Measurements from ENCODE around the gene RELB. TPM values are rescaled to one million over a fixed set of nuclear protein-coding genes. Genes with fewer than 3 reads are reported as not detected.

The RELB gene, protein sequence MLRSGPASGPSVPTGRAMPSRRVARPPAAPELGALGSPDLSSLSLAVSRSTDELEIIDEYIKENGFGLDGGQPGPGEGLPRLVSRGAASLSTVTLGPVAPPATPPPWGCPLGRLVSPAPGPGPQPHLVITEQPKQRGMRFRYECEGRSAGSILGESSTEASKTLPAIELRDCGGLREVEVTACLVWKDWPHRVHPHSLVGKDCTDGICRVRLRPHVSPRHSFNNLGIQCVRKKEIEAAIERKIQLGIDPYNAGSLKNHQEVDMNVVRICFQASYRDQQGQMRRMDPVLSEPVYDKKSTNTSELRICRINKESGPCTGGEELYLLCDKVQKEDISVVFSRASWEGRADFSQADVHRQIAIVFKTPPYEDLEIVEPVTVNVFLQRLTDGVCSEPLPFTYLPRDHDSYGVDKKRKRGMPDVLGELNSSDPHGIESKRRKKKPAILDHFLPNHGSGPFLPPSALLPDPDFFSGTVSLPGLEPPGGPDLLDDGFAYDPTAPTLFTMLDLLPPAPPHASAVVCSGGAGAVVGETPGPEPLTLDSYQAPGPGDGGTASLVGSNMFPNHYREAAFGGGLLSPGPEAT
- 10 to 100 TPM; 62.4 to 63.1 TPM for total RNA-seq

DNA sequence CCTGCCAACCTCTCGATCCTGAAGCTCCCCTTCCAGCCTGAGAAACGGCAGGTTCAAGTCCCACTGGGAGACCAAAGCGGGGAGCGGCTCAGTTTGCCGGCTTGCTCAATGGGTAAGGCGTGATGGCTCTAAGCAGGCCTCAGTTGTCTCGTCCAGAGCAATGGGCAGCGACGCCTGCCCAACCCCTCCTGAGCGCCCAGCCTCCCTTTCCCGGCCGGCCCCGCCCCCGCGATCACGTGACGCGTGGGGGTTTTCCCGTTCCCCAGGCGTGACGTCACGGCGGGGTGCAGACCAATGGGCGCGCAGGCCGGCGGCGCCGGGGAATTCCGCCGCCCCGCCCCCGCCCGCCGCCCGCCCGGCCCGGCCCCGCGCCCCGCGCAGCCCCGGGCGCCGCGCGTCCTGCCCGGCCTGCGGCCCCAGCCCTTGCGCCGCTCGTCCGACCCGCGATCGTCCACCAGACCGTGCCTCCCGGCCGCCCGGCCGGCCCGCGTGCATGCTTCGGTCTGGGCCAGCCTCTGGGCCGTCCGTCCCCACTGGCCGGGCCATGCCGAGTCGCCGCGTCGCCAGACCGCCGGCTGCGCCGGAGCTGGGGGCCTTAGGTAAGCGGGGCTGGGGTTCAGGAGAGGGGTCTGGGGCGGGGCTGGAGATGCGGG lies at the start of gene RELB:
Gene RELB, plus strand, starts transcription at position 378 of the 653 bp plus-strand sequence. Its CDS starts 116 bp downstream, at position 494.
- intact Hi-C loops (cut with micrococcal nuclease): loop anchor here (1.0 to 5.0 kb wide), 2 partner anchors 111 to 254 kb away; partner anchors contain the start of gene BCL3
- POLR2A ChIA-PET: interaction anchor here (0.5 to 1.4 kb wide), 10 partner anchors 13 to 664 kb away, joined by 3 to 14 read pairs (median 4); partner anchors contain the start of genes CLASRP, CLPTM1, GEMIN7 and TOMM40
- CTCF ChIA-PET: interaction anchor here (1.8 to 2.0 kb wide), 2 partner anchors 12 to 58 kb away, joined by 9 read pairs; no protein-coding TSS in a partner anchor

DNA sequence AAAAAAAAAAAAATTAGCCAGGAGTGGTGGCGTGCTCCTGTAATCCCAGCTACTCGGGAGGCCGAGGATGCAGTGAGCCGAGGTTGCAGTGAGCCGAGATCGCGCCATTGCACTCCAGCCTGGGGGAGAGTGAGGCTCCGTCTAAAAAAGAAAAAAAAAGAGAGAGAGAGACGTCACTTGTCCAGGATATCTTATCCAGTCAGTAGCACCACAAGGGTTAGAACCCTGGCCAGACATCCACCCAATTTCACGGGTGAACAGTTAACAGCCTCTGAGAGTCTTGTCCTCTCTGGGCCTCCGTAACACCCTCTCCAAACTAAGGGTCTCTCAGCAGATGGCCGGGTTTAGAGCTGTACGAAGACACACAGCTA lies 47.0 kb upstream of the RELB start:
- peaks cover 38% of the 10 kb centered on the region for H3K4me1 Mint-ChIP-seq (ENCODE audit: low read depth)
- peak overlapping the region; percentile 95 for H3K27ac Mint-ChIP-seq
- no peaks in the 10 kb centered on the region for H3K36me3 Mint-ChIP-seq
- DNase-seq: no peak
- intact Hi-C loops (cut with micrococcal nuclease): no loop called here
- H3K27me3 Mint-ChIP-seq: no peaks in the 10 kb centered on the region
- H3K4me3 Mint-ChIP-seq: peak overlapping the region; percentile 97
- ChIA-PET CTCF (interaction anchor here (0.9 to 1.8 kb wide), 4 partner anchors 34 to 265 kb away, joined by 3 to 7 read pairs (median 4); no protein-coding TSS in a partner anchor), POLR2A (interaction anchor here (0.6 to 1.4 kb wide), 3 partner anchors 17 to 48 kb away, joined by 3 to 6 read pairs (median 3); no protein-coding TSS in a partner anchor)
- no peaks in the 10 kb centered on the region for H3K9me3 Mint-ChIP-seq

More for the DNA sequence above, at the start of gene RELB:
- Mint-ChIP-seq H3K4me1 (ENCODE audit: low read depth) (peaks cover 22% of the 10 kb centered on the region), H3K36me3 (peaks cover 11% of the 10 kb centered on the region), H3K9me3 (no peaks in the 10 kb centered on the region), H3K27me3 (no peaks in the 10 kb centered on the region), H3K4me3 (peak within 1 kb of the TSS; percentile 96), H3K27ac (peak within 1 kb of the TSS; percentile 99)
- DNase-seq: peak; percentile 97

DNA sequence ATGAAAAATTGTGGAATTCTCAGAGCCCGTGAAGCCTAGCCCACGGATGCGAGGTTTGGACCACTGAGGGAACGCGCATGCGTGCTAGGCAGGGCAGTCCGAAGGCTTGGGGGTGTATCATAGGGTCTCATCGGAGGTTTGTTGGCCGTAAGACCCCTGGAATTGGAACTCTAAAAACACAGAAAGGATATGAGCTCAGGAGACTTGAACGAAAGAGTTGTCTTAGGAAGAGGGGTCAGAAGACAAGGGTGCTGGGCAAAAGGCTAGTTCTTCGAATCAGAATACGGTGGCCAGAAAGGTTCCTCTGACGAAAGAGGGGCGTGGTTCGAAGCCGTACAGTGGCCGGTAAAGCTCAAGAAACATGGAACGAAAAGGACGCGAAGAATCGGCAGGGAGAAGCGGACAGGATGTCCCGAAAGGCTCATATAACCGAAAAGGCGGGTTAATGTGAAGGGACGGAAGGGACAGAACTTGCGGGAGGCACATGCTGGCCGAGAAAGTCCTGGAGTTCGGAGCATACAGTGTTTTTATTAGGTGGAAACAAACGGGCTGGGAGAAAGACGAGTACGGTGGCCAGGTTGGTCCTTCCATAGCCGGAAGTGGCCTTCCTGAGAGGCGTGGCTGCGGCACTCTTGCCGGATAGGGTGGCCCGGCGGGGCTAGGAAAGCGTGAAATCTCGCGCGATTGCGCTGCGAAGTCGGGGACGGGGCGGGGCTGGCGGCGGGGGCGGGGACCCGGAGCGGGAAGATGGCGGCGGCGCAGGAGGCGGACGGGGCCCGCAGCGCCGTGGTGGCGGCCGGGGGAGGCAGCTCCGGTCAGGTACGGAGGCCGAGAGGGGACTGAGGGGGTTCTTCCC lies 46.4 kb upstream of the RELB start, which contains the start of gene CLPTM1:
Gene CLPTM1, plus strand, starts transcription at position 732 of the 856 bp plus-strand sequence. Its CDS starts 16 bp downstream, at position 748.
- ChIA-PET CTCF (interaction anchor here (0.9 to 1.8 kb wide), 5 partner anchors 34 to 266 kb away, joined by 3 to 7 read pairs (median 3); no protein-coding TSS in a partner anchor), POLR2A (interaction anchor here (0.6 to 1.4 kb wide), 4 partner anchors 17 to 49 kb away, joined by 3 to 6 read pairs (median 3); partner anchors contain the start of gene APOE)
- Mint-ChIP-seq H3K36me3 (no peaks in the 10 kb centered on the region), H3K4me1 (ENCODE audit: low read depth) (peaks cover 45% of the 10 kb centered on the region), H3K27ac (peak within 1 kb of the TSS; percentile 95), H3K4me3 (peak within 1 kb of the TSS; percentile 97), H3K9me3 (no peaks in the 10 kb centered on the region), H3K27me3 (no peaks in the 10 kb centered on the region)
- intact Hi-C loops (cut with micrococcal nuclease): loop anchor here (1.0 to 5.0 kb wide), 2 partner anchors 47 to 137 kb away; partner anchors contain the start of gene PPP1R37
- DNase-seq: peak; percentile 98

DNA sequence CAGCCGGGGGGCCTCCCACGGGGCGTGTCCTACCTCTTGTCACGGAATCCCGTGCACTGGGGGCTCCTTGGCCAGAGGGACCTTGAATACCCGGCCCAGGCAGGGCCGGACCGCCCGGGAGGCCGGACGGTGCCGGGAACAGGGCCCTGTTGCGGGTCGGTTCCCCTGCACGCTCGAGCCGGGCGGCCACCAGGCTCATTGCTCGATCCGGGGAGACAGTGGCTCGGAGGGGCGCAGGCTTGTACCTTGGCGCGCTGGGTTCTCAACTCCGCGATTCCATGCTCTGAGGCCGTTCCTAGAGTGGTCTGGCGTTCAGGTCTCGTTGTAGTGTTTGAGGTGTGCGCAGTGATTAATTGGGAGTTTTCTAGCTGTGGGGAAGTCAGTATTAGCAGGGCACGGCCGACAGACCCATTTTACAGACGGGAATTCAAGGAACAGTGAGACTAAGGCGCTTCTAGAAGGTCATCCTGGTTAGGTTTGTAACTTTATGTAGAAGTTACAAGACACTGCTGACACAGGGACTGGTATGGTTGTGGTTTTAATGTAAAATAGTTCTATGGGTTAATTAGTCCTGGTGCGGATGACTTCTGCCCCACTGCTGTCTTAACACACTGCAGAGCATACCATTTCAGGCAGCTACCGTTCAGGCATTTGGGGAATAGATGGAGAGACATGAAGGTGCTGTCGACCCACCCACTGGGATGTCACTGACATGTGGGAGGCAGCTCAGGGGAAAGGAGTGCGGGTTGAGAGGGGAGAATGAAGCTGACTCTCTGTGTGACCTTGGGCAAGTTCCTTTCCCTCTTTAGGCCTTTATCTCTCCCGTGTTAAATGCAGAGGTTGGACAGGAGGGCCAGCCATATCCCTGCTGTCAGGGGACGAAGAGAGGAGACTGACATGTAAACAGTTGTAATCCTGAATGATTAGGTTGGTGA lies 45.5 kb upstream of the RELB start:
- no peaks in the 10 kb centered on the region for H3K36me3 Mint-ChIP-seq
- ChIA-PET CTCF (interaction anchor here (0.9 to 1.6 kb wide), 3 partner anchors 33 to 232 kb away, joined by 3 read pairs; no protein-coding TSS in a partner anchor), POLR2A (interaction anchor here (1.0 to 1.1 kb wide), 2 partner anchors 9 to 50 kb away, joined by 3 read pairs; partner anchors contain the start of gene APOE)
- peak overlapping the region; percentile 79 for H3K27ac Mint-ChIP-seq
- no peaks in the 10 kb centered on the region for H3K9me3 Mint-ChIP-seq
- peak; percentile 24 for DNase-seq
- peaks cover 53% of the 10 kb centered on the region for H3K4me1 Mint-ChIP-seq (ENCODE audit: low read depth)
- H3K4me3 Mint-ChIP-seq: peak overlapping the region; percentile 97
- intact Hi-C loops (cut with micrococcal nuclease): loop anchor here (1.0 to 5.0 kb wide), 2 partner anchors 47 to 137 kb away; partner anchors contain the start of gene PPP1R37
- no peaks in the 10 kb centered on the region for H3K27me3 Mint-ChIP-seq

DNA sequence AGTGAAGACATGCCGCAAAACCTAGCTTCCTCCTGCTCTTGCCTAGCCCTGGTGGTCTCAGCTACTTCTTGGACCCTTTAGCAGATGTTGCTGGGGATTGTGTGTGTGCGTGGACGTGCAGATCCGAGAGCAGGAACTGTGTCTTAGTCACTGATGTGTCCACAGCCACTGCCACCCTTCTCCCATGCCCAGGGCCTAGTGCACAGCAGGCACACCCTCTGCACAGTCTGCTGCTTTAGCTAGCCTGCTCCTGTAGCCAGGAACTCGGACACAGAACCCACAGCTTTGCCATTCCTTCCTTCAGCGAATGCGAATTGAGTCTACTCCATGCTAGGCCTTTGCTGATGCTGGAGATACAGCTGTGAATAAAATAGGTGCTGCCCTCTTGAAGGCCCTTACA lies 43.7 kb upstream of the RELB start:
- ChIA-PET POLR2A (no interaction called here), CTCF (no interaction called here)
- Mint-ChIP-seq H3K4me3 (no peak overlapping the region), H3K36me3 (peaks cover 4% of the 10 kb centered on the region), H3K9me3 (no peaks in the 10 kb centered on the region), H3K27me3 (no peaks in the 10 kb centered on the region), H3K27ac (peak overlapping the region; percentile 48), H3K4me1 (ENCODE audit: low read depth) (peaks cover 51% of the 10 kb centered on the region)
- no peak for DNase-seq
- intact Hi-C loops (cut with micrococcal nuclease): loop anchor here (5.0 kb wide), 1 partner anchor 135 kb away; the partner anchor contains the start of gene PPP1R37

DNA sequence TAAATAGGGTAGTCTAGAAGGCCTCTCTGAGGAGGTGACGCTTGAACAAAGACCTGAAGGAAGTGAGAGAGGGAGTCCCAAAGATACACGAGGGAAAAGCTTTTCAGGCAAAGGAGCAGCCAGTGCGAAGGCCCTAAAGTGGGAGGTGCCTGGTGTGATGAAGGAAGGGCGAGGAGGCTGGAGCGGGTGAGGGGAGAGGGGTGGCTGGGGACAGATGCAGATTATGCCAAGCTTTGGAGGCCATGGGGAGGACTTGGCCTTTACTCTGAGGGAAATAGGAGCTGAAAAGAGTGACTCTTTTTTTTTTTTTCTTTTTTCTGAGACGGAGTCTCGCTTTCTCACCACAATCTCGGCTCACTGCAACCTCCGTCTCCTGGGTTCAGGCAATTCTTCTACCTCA lies 43.2 kb upstream of the RELB start:
- no peak overlapping the region for H3K4me3 Mint-ChIP-seq
- H3K36me3 Mint-ChIP-seq: peaks cover 4% of the 10 kb centered on the region
- no peaks in the 10 kb centered on the region for H3K27me3 Mint-ChIP-seq
- no peak overlapping the region for H3K27ac Mint-ChIP-seq
- H3K4me1 Mint-ChIP-seq (ENCODE audit: low read depth): peaks cover 51% of the 10 kb centered on the region
- H3K9me3 Mint-ChIP-seq: no peaks in the 10 kb centered on the region
- intact Hi-C loops (cut with micrococcal nuclease): loop anchor here (5.0 kb wide), 1 partner anchor 134 kb away; the partner anchor contains the start of gene PPP1R37
- POLR2A ChIA-PET: no interaction called here
- CTCF ChIA-PET: no interaction called here
- DNase-seq: no peak

DNA sequence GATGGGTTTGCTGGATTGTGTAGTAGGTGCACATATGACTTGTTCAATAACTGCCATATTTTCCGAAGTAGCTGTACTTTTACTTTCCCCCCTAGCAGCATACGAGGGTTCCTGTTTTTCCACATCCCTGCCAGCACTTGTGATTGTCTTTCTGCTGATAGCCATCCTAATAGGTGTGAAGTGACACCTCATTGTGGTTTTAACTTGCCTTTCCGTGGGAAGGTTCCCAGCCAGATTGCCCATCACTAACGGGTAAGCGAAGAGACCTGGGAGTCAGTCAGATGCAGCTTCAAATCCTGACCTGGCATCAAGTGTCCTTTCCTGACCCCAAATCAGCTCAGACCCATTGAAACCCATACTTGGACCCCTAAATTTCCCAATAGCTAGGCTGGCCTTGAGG lies 41.6 kb upstream of the RELB start:
- CTCF ChIA-PET: interaction anchor here (1.7 kb wide), 1 partner anchor 100 kb away, joined by 5 read pairs; no protein-coding TSS in a partner anchor
- intact Hi-C loops (cut with micrococcal nuclease): loop anchor here (5.0 kb wide), 1 partner anchor 133 kb away; the partner anchor contains the start of gene PPP1R37
- no peaks in the 10 kb centered on the region for H3K9me3 Mint-ChIP-seq

DNA sequence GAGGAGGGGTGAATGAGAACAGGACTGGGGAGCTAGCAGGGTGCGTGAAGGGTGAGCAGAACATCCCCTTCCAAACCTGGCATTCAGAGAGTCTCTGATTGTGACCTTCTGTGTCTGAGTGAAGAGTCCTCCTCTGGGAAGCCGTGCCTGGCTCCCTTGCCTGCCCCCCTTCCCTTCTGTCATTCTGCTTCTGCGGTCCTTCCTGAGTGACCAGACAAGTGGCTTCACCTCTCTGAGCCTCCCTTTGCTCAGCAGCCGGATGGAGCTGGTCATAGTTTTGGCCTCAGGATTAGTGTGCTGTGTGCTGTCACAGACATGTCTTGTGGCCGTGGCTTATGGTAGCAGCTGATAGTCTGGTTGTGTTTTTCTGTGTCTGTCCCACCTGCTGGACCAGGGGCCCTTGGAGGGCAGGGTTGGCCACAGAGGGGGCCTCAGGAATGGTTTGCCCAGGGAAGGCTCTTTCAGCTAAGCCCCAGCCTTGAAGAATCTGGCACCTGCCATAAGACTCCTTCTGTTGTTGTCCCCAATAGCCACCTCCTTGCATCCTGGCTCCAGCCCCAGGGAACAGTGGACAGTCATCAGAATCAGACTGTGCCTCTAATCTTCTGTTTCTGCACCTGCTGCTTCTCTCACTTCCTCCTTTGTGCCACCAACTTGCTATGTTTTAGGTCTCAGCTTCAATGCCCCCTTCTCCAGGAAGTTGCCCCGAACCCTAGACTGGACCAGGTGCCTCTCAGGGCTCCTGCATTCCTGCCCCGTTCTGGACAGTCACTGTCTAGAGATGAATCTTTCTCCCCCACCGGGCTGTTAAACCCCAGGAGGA lies 40.1 kb upstream of the RELB start:
- no peak overlapping the region for H3K4me3 Mint-ChIP-seq

More for the DNA sequence above, 41.6 kb upstream of the RELB start:
- H3K27me3 Mint-ChIP-seq: no peaks in the 10 kb centered on the region
- H3K36me3 Mint-ChIP-seq: peaks cover 7% of the 10 kb centered on the region
- peaks cover 42% of the 10 kb centered on the region for H3K4me1 Mint-ChIP-seq (ENCODE audit: low read depth)
- H3K27ac Mint-ChIP-seq: no peak overlapping the region
- no peak overlapping the region for H3K4me3 Mint-ChIP-seq
- POLR2A ChIA-PET: interaction anchor here (0.6 kb wide), 1 partner anchor 56 kb away, joined by 3 read pairs; no protein-coding TSS in a partner anchor
- DNase-seq: no peak

DNA sequence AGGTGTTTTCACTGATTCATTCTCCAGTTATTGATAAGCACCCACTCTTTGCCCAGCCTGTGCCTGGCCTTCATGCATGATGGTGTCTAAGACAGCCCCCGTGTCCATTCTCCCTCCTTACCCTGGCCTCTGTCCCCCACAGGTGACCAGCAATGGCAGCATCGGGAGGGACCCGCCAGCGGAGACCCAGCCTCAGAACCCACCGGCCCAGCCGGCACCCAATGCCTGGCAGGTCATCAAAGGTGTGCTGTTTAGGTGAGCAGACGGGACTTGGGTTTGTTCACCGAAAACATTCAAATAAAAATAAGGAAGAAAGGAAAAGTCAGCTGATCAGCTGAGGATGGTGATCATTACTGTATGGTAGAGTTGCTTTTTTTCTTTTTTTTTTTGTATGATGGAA lies 39.4 kb upstream of the RELB start:
- Mint-ChIP-seq H3K4me1 (ENCODE audit: low read depth) (peaks cover 29% of the 10 kb centered on the region), H3K9me3 (no peaks in the 10 kb centered on the region), H3K4me3 (no peak overlapping the region), H3K27ac (no peak overlapping the region), H3K27me3 (no peaks in the 10 kb centered on the region), H3K36me3 (peaks cover 11% of the 10 kb centered on the region)
- CTCF ChIA-PET: no interaction called here
- POLR2A ChIA-PET: no interaction called here
- DNase-seq: no peak
- intact Hi-C loops (cut with micrococcal nuclease): no loop called here

More for the DNA sequence above, 40.1 kb upstream of the RELB start:
- no peak for DNase-seq
- POLR2A ChIA-PET: no interaction called here
- Mint-ChIP-seq H3K9me3 (no peaks in the 10 kb centered on the region), H3K36me3 (peaks cover 11% of the 10 kb centered on the region), H3K27ac (no peak overlapping the region), H3K4me1 (ENCODE audit: low read depth) (peaks cover 36% of the 10 kb centered on the region), H3K27me3 (no peaks in the 10 kb centered on the region)
- CTCF ChIA-PET: interaction anchor here (0.7 to 1.7 kb wide), 3 partner anchors 57 to 177 kb away, joined by 3 to 5 read pairs (median 3); no protein-coding TSS in a partner anchor
- intact Hi-C loops (cut with micrococcal nuclease): no loop called here
